Measurements from ENCODE around the gene SLC16A3.
"Not testable (repeated sequence)": the region's sequence is repeated elsewhere in the genome, so short reads cannot be mapped to it uniquely, and the experiment has no call there.

Gene SLC16A3

DNA sequence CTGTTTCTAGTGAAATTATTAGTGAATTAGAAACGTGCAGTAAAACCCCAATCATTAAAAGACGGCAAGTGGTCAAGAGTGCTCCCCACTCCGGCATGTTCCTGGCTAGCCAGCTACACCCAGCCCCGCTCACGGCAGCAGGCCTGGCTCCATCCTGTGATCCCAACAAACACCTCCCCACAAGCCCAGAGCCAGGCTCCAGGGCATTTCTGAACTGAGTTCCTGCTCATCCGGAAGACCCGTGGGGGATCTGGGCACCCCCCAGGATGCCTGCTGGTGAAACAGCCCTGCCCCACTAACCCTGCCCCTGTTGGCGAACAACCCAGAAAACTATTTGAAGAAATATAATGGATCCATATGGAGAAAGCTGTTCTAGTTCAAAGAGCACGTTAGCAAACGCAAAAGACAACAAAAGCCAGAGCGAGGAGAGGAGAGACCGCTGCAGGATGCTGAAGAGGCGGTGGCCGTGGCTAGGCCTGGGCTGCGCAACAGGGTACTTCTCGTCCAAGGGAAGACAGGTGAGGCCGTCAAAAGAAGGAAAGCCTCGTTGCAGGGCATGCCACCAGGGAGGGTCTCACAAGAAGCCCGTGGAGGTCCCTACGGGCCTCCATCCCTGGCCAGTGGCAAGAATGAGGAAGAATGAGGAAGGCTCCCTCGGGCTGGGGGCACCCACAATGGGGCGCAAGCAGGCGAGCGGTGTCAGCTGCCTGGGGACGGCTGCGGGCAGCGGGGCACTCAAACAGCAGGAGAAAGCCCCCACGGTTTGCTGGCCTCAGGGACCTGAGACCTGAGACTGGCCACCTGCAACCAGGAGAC is 19.2 kb downstream of the SLC16A3 start:
- no peak for DNase-seq

DNA sequence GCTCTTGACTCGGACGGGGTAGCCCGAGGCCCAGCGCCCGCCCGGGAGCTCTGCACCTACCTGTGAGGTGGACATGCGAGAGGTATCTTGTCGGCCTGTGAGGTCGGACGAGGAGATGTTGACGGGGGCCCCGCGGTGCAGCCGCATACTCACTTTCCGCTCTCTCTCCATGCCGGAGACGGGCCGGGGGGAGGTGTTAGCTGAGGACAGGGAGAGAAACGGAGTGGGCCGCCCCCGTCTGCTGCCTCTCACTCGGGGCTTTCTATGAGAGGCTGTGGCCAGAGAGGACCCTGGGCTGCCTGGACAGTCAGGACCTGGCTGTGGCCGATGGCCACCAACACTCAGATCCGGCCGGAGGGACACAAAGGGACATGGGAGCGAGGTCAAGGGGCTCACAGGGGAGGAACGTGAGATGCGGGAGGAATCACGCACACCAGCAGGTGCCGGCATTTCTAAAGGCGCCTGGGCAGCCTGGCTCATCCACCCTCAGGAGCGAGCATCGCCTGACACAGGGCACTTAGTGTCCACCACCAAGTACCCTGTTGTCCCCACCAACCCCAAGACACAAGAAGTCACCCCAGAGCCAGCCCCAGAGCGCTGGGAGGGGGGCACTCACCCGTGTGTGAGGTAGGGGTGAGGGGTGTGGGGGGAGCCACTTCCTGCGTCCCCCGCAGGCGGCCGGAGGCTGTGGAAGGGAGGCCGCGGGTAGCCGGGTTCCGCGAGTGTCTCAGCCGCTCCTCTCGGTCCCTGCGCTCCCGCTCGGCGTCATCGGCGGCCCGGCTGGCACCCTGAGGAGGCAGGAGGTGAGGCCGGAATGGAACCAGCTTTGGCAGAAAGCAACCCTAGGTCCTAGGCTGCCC is 20.2 kb downstream of the SLC16A3 start:
- DNase-seq, result no peak

DNA sequence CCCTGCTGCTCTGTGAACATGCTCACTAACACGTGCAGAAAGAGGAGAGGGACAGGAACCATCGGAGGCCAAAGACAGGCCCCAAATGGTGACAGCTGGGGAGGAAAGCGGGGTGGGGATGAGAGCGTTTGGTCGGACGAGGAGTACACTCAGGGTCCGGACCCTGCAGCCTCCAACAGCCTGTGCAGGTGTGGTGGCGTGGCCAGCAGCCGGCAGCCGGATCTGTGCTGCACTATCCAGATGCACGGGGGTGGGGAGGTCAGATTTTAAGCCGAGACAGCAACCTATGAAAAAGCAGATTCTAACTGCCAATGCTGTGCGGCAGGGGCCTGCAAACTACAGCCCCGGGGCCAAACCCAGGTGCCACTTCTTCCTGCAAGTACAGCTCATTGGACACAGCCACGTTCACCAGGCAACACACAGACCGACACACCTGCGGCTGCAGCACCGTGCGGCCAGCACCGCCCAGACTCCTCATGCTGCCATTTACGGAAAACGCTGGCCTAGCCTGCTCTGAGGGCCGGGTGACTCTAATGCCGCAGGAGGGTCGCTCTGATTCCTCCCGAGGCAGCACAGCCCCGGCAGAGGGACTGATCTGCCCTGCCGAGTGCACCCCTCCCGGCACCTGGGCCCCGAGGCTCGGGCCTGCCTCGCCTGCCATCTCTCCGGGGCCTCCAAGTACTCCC is 21.2 kb downstream of the SLC16A3 start:
- DNase-seq, result no peak

DNA sequence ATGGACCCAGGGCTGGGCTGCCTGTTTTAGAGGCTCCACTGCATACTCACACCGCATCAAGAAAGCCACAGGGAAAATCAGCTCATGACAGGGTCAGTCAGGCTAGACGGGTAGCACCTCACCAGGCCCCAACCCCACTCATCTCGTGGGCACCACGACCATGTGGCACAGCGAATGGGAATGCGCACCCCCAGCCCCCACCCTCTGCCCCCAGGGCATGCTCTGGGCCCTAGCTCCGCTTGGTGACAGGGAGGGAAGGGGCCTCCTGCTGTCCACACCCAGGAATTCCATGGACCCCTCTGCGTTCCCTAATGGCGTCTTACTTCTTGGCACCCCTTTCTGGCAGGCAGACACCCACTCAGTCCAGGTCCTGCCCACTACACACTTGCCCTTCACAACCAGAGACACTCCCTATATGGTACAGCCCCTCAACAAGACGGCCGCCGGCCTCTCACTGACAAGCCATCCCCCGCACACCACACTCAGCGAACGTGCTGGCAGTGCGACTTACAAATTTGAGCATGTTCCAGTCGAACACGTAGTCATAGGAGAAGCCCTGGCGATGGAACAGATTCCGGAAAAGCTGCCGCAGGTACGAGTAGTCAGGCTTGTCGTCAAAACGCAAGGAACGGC is 22.1 kb downstream of the SLC16A3 start:
- DNase-seq, result no peak

DNA sequence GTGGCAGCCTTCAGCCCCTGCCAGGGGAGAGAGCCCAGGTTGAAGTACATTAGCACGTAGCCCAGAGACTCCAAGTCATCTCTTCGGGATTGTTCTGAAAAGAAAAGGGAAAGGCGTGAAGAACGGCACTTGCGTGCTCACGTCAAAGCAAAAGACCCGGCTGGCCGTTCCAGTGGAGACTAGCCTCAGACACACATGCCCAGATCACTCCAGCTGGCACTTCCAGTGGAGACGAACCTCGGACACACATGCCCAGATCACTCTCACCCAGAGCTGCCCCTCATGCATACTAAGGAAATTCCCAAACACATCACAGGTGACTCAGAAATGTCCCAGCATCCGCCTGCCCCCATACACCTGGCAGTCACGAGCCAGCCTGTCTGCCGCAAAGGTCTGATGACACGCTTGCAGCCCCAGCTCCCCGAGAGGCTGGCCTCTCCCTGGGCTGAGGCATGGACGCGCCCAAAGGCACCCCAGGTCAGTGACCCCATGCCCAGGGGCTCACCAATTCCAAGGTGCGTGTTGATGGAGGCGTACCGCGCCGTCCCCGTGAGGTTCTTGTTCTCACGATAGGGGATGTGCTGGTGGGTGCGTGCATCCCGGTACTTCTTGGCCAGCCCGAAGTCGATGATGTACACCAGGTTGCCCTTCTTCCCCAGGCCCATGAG is 23.8 kb downstream of the SLC16A3 start:
- no peak for DNase-seq

DNA sequence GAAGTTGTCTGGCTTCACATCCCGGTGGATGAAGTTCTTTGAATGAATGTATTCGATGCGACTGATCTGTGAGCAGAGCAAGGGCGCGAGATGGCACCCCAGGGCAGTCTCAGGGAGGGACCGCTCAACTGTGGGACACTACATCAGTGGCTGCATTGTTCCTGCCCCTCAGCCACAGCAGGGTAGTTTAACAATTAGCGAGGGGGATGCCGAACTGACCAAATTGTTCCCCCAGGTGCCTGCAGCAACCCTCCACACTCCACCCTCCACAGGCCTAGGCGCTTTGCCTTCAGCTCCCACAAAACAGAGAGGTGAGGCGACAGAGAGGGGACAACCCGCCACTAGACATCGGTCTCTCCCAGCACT is 24.3 kb downstream of the SLC16A3 start:
- no peak for DNase-seq

DNA sequence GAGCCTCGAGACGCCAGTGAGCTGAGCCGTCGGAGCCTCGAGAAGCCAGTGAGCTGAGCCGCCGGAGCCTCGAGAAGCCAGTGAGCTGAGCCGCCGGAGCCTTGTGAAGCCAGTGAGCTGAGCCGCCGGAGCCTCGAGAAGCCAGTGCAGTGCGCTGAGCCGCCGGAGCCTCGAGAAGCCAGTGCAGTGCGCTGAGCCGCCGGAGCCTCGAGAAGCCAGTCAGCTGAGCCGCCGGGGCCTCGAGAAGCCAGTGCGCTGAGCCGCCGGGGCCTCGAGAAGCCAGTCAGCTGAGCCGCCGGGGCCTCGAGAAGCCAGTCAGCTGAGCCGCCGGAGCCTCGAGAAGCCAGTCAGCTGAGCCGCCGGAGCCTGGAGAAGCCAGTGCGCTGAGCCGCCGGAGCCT is 25.3 kb downstream of the SLC16A3 start:
- DNase-seq, result not testable (repeated sequence)

DNA sequence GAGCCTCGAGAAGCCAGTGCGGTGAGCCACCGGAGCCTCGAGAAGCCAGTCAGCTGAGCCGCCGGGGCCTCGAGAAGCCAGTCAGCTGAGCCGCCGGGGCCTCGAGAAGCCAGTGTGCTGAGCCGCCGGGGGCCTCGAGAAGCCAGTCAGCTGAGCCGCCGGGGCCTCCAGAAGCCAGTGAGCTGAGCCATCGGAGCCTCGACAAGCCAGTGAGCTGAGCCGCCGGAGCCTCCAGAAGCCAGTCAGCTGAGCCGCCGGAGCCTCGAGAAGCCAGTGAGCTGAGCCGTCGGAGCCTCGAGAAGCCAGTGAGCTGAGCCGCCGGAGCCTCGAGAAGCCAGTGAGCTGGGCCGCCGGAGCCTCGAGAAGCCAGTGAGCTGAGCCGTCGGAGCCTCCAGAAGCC is 25.9 kb downstream of the SLC16A3 start:
- DNase-seq, result not testable (repeated sequence)

DNA sequence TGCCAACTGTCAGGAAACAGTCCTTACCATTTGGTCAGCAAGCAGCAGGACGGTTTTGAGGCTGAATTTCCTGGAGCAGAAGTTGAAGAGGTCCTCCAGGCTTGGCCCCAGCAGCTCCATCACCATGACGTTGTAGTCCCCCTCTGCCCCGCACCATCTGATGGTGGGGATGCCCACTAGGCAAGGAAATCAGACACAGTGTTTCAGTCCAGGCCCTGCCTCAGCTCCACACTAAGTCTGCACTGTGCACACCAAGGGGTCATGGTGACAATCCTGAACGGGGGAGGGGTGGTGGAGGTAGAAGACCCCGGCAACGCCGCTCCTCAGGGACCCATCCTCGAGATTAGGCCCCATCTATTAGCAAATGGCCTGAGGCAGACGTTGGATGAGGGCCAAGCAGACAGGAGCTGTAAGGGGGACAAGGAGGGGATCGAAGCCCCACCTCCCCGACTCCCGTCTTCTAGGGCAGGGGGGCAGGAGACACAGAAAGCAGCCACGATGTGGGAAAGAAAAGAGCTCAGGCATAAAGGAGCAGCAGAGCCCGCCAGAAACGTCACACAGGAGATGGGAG is 26.6 kb downstream of the SLC16A3 start:
- DNase-seq, result no peak

DNA sequence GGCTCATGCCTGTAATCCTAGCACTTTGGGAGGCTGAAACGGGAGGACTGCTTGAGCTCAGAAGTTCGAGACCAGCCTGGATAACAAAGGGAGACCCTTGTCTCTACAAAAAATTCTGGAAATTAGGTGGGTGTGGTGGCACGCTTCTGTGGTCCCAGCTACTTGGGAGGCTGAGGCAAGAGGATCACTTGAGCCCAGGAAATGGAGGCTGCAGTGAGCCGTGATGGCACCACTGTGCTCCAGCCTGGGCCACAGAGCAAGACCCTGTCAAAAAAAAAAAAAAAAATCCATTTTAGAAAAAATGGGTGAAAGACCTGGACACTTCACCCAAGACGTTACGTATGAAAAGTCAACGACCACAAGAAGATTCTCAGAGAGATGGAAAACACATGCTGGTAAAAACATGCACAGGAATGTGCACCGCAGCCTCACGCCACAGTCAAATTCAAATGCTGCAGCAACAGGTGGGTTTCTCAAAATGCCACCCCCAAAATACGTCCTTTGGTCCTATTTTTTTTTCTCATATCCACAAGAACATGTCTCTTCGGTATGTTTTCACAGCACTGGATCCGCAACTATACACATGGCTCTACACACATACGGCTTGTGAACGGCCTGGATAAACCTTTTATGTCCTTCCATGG is 27.5 kb downstream of the SLC16A3 start:
- no peak for DNase-seq

DNA sequence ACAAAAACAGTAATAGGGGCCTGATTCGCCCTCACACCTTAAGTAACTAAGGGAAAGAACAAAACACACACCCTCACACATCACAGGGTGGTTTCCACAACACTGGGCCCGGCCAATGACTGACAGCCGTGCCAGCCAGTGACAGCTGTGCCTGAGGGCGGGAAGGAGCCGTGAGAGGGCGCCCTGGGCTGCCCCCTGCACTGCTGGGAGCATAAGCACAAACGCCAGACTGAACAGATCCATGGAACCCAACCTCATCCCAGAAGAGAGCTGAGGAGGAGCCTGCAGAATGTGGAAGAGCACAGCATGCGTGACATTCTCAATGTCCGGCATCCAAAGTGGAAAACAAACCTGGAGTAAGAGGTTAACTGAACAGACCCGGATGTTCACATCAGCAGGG is 28.6 kb downstream of the SLC16A3 start:
- peak; percentile 42 for DNase-seq

DNA sequence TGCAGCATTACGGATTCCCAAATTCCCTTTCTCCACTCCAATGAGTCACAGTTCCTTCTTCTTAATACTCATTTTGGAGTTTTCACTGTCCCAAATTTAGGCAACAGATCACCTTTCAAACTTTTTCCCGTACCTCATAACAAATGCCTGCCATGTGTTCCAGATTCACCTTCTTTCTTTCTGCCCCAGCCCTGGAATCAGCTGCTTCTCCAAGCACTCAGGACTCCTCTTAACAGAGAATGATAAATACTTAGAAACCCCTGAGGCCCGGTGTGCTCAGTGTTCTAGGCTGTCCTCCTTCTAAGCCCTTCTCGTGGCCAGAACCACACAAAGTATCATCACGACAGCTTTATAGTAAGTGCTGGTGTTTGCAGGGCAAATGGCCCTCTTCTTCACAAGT is 29.7 kb downstream of the SLC16A3 start:
- DNase-seq, result no peak

DNA sequence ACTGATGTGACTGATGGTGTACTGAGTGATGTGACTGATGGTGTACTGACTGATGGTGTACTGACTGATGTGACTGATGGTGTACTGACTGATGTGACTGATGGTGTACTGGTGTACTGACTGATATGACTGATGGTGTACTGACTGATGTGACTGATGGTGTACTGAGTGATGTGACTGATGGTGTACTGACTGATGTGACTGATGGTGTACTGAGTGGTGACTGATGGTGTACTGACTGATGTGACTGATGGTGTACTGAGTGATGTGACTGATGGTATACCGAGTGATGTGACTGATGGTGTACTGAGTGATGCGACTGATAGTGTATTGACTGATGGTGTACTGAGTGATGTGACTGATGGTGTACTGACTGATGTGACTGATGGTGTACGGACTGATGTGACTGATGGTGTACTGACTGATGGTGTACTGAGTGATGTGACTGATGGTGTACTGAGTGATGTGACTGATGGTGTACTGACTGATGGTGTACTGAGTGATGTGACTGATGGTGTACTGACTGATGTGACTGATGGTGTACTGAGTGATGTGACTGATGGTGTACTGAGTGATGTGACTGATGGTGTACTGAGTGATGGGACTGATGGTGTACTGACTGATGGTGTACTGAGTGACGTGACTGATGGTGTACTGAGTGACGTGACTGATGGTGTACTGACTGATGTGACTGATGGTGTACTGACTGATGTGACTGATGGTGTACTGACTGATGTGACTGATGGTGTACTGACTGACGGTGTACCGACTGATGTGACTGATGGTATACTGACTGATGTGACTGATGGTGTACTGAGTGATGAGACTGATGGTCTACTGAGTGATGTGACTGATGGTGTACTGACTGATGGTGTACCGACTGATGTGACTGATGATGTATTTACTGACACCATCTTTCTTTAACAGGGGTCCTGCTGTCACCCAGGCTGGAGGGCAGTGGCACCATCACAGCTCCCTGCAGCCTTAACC is 31.4 kb downstream of the SLC16A3 start:
- DNase-seq, result not testable (repeated sequence)

DNA sequence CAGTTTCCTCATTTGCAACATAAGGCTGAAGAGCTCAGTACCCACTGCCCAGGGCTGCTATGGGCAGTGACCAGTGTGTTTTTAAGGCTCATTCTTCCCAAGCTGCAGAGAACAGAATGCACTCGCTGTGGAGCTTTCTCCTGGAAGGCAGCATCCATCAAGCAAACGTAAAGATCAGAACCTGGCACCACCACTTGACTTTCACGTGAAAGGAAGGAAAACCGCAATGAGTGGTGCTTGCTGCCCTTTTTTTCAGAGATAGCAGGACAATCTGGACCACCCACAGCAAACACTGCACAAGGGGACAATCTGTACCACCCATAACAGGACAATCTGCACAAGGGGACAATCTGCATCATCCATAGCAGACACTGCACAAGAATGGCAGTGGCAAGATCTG is 33.5 kb downstream of the SLC16A3 start:
- no peak for DNase-seq

DNA sequence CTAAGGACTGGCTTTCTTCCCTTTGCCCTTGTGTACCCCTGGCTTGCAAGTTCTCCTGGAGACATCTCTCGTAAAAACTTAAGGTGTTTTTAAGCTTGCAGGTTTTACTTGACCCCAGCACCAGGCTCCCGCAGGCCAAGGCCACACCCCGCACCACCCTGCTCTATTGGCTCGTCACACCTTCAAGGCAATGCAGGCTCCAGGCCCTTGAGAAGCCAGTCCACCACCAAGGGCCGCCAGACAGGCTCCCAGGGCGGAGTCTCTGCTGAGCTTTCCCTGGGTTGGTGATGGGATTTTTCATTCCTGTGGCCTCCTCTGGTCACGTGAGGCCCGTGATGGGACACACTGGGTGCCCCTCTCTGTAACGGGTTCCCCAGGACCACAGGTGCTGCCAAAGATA is 34.8 kb downstream of the SLC16A3 start:
- no peak for DNase-seq

DNA sequence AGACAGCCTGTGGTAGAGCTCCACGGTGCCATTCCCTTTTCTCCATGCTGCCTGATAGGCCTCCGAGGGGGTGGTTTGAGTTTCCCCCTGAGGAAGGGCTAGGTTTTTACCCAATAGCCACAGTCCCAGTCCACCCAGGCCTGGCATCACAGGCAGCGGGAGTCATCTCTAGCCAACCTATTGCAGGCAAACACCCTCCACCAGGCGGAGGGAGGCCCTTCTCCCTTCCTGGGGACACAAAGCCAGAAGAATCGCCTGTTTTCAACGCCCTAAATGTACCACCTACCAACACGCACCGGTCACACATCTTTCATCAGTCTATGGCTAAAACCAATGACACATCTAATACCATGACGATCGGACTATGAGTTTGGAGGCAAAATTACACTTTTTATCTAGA is 37.3 kb downstream of the SLC16A3 start:
- no peak for DNase-seq

DNA sequence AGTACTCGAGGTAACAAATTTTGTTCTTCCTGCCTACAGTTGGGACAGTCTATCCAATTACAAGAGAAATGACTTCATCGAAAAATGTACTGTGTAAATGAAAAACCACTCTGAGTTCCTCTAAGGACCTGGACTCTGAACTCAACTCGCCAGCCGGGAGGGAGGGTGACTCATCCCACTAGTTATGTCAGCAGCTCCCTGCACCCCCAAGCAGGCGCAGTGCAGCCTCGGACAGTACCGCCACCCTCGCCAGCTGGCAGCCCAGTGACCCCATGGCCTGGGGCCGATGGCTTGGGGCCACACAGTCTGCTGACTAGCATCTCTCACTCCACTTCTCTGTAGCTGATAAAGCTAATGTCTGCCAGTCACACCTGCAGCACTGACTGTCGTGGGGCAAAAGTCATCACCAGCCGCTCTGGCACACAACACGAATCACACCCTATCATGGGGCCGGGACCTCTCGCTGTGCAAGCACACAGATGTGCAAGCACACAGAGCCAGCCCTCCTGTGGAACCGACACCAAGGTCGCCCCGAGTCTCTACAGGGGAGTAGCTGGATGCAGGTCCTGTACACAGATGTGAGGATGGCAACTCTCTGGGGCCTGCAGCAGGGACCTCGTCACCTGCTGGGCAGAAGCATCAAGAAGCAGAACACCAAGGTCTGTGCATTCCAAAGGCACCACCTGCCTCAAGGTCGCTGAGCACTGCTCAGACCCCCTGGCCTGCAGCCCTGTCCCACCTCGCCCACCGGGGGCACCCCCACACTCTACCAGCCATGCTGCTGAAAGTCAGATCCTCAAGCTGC is 38.9 kb downstream of the SLC16A3 start:
- DNase-seq, result no peak

DNA sequence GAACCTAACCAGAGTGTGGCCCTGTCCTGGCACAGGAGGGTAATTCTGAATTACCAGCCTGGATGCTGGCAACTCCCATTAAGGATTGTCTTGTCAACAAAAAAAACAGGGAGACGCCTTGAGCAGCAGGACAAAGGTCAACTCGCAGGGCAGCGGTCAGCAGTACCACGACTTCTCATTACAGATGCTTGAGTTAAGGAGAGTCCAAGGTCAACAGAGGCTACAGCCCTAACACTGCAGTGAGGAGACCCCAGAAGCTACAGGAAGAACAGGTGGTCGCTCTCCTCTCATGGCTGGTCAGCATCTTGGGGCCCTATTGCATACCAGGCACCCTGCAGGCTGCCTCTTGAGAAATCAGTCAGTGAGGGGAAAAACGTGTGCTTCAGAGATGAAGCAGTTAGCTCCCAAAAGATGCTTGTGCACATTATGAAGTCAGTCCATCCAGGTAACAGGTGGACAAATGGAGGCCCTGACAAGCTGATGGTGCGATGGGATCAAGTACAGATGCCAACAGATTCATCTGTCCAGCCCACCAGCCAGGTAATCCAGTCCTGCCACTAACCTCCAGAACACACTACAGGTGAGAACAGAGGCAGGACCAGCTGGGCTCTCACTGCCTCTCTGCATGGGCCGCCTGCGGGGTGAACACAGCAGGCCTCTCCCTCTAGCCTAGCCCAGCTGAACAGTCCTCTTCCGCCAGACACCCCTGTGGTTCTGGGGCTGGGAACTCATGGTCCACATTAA is 40.5 kb downstream of the SLC16A3 start:
- no peak for DNase-seq
